Colonic mucosa (tissue), 2 donors: Measurements from ENCODE around the gene CLEC4A. TPM values are rescaled to one million over a fixed set of nuclear protein-coding genes. Genes with fewer than 3 reads are reported as not detected.

Source experiments
- total RNA-seq, 2 donors: library from RNA; stranded (reverse); fragmentation: NEBNext Ultra II Directional in 1 of 2; extraction: Animal tissue kit (Norgen Biotek cat#: 25700) in 1 of 2; gene quantifications; one replicate each; pipeline ENCODE4 v1.2.1, GENCODE V29; 2021
- donor health status: DM: no; HTN: no; CAD: no.
- donor health status: DM: no; HTN: no; CAD: no.

CLEC4A gene
- total RNA-seq, 2 donors from 2014 or later: 1.8 TPM

Other genes starting within 250 kb of the CLEC4A start
- gene SLC2A3, start 187.4 kb upstream of the CLEC4A start, total RNA-seq: 10 to 100 TPM; 21.6 to 29.0 TPM
- gene FOXJ2, start 90.9 kb upstream of the CLEC4A start, total RNA-seq: 10 to 100 TPM; 10.7 to 14.9 TPM
- gene C3AR1, start 57.3 kb upstream of the CLEC4A start, total RNA-seq: 1 to 10 TPM; 1.8 to 7.9 TPM
- 10 to 100 TPM; 43.7 to 46.1 TPM for gene NECAP1, start 41.3 kb upstream of the CLEC4A start, total RNA-seq
- not detected for gene ZNF705A, start 33.4 kb downstream of the CLEC4A start, total RNA-seq
- under 1 TPM in 1 of 2 donors, not detected in 1; 0.42 TPM for gene FAM90A1, start 104.0 kb downstream of the CLEC4A start, total RNA-seq